Liver (tissue), 3 donors: ENCODE results near the gene MLEC.

ENCODE experiments used
- FOXA1 ChIP-seq: IDR thresholded peaks from 2 replicates; pipeline ENCODE4 v1.6.1; 2016; ENCODE audit warnings: antibody characterized with exemption
- FOXA2 ChIP-seq: IDR thresholded peaks from 2 replicates; pipeline ENCODE4 v1.6.1; 2016; ENCODE audit warnings: antibody characterized with exemption
- GABPA ChIP-seq, 2 donors: IDR thresholded peaks in 1 of 2; conservative IDR thresholded peaks in 1 of 2; 2 replicates each; pipeline ENCODE4 v1.6.1; 2016; ENCODE audit warnings: antibody characterized with exemption in 2 of 2, mild to moderate bottlenecking in 1 of 2, moderate library complexity in 1 of 2
- NR2F2 ChIP-seq: IDR thresholded peaks from 2 replicates; pipeline ENCODE4 v1.6.1; 2016; ENCODE audit warnings: antibody characterized with exemption
- RAD21 ChIP-seq, 2 donors: IDR thresholded peaks; 2 replicates each; pipeline ENCODE4 v1.6.1; 2016; ENCODE audit warnings: antibody characterized with exemption in 2 of 2, mild to moderate bottlenecking in 2 of 2
- TF ChIP-seq, protein P1 (sequence below): fragments of 150-350 bp; IDR thresholded peaks from 2 replicates; pipeline ENCODE4 v1.5.1; 2017; ENCODE audit warnings: improper control_type of control experiment, low read depth, low read length; ENCODE audit not compliant: missing input control
- TF ChIP-seq, protein P2 (sequence below): IDR thresholded peaks from 2 replicates; pipeline ENCODE4 v1.6.1; 2016; ENCODE audit warnings: antibody characterized with exemption
- TF ChIP-seq, protein P3 (sequence below): IDR thresholded peaks from 2 replicates; pipeline ENCODE4 v1.6.1; 2016; ENCODE audit warnings: antibody characterized with exemption, mild to moderate bottlenecking
- donor health status: healthy.
- donor health status: healthy.

DNA sequence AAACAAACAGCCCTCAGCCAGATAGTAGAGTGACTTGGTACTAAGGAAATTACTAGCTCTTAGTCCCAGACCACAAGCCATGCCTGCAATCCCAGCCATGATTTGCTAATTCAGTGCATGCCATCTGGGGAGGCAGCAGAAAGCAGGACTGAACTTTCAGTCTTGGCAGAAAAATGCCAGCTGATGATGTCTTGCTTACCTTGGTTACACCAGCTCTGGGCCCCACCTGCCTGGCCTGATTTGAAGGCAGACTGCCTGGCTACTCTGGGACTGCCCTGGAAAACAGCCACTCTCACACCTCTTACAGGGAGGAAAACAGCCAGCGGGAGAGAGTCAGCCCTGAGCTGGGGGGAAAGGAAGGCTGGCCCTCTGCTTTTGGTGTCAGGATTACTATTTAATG is 18.7 kb downstream of the MLEC start:
- no peak for TF ChIP-seq FOXA2
- TF ChIP-seq, protein P1, sequence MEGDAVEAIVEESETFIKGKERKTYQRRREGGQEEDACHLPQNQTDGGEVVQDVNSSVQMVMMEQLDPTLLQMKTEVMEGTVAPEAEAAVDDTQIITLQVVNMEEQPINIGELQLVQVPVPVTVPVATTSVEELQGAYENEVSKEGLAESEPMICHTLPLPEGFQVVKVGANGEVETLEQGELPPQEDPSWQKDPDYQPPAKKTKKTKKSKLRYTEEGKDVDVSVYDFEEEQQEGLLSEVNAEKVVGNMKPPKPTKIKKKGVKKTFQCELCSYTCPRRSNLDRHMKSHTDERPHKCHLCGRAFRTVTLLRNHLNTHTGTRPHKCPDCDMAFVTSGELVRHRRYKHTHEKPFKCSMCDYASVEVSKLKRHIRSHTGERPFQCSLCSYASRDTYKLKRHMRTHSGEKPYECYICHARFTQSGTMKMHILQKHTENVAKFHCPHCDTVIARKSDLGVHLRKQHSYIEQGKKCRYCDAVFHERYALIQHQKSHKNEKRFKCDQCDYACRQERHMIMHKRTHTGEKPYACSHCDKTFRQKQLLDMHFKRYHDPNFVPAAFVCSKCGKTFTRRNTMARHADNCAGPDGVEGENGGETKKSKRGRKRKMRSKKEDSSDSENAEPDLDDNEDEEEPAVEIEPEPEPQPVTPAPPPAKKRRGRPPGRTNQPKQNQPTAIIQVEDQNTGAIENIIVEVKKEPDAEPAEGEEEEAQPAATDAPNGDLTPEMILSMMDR = no peak
- TF ChIP-seq, protein P2, sequence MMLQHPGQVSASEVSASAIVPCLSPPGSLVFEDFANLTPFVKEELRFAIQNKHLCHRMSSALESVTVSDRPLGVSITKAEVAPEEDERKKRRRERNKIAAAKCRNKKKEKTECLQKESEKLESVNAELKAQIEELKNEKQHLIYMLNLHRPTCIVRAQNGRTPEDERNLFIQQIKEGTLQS = no peak
- TF ChIP-seq NR2F2 = no peak
- TF ChIP-seq FOXA1 = no peak
- TF ChIP-seq GABPA (IDR thresholded peaks at IDR 0.05 in 1 of 2, conservative IDR thresholded peaks at IDR 0.05 in 1 of 2) = no peak
- TF ChIP-seq, protein P3, sequence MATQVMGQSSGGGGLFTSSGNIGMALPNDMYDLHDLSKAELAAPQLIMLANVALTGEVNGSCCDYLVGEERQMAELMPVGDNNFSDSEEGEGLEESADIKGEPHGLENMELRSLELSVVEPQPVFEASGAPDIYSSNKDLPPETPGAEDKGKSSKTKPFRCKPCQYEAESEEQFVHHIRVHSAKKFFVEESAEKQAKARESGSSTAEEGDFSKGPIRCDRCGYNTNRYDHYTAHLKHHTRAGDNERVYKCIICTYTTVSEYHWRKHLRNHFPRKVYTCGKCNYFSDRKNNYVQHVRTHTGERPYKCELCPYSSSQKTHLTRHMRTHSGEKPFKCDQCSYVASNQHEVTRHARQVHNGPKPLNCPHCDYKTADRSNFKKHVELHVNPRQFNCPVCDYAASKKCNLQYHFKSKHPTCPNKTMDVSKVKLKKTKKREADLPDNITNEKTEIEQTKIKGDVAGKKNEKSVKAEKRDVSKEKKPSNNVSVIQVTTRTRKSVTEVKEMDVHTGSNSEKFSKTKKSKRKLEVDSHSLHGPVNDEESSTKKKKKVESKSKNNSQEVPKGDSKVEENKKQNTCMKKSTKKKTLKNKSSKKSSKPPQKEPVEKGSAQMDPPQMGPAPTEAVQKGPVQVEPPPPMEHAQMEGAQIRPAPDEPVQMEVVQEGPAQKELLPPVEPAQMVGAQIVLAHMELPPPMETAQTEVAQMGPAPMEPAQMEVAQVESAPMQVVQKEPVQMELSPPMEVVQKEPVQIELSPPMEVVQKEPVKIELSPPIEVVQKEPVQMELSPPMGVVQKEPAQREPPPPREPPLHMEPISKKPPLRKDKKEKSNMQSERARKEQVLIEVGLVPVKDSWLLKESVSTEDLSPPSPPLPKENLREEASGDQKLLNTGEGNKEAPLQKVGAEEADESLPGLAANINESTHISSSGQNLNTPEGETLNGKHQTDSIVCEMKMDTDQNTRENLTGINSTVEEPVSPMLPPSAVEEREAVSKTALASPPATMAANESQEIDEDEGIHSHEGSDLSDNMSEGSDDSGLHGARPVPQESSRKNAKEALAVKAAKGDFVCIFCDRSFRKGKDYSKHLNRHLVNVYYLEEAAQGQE = no peak
- no peak for TF ChIP-seq RAD21 (IDR thresholded peaks at IDR 0.05)
